Stimulated activated naive CD4-positive, alpha-beta T cell (primary cell): ENCODE measurements around the gene RRBP1.

Source experiments
- DNase-seq, 6 experiments: peaks; one replicate each; lab custom pipeline; 2025; lab: John Stamatoyannopoulos, UW

Gene RRBP1

GRCh38 chr20:17650301-17651128, 31.5 kb downstream of the RRBP1 start:
- DNase-seq = no peak

GRCh38 chr20:17648791-17649730, 33.0 kb downstream of the RRBP1 start:
- DNase-seq = peak in 3 of 6 experiments; percentile 10 to 16 (median 10)

DNA sequence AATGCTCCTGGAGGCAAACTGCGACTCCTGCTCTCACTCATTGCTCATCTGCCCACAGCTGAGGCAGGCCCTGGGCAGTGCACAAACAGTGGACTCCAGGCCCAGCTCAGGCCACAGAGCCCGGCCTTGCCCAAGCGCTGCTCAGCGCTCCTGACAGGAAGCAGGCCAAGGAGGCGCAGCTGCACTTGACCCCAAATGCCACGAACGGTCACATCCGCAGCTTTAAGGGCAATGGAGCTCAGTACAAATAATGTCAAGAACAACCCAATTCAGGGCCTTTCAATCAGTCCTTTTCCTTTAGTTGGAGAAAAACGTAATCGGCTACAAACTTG, 33.8 kb downstream of the RRBP1 start:
- no peak for DNase-seq

- no peak for DNase-seq
Observed at GRCh38 chr20:17647391-17648314, 34.4 kb downstream of the RRBP1 start.

GRCh38 chr20:17646961-17647301, 35.1 kb downstream of the RRBP1 start:
- DNase-seq = no peak

- DNase-seq = no peak
Observed at GRCh38 chr20:17646209-17646960, 35.7 kb downstream of the RRBP1 start.

DNA sequence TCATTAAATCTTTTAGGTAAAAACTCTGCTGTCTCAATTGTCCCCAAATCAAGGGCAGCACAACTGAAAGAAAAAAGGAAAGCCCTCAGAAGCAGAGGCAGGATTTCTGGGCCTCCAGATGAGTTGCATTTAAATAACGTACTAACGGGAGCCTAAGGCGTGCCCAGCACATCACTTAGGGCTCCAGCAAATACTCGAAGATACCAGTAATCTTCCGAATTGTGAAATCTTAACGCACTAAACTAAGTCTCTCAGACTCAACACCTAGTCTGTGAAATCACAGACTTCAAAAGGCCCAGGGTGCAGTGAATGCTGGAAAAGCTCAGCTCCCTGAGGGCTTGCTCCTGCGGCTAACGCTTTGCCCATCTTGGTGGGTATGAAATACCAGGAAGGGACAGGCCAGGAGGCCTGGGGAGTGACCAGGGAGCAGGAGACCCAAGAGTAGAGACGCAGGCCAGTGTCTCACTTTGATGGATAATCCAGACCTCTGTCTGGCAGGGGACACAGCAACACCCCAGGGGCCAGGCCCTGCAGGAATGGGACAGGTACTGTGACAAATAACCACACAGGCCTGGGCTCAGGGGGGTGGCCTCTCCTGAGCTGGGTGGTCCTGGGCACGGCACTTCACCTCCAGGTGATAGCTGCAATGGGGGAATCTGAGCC, 36.4 kb downstream of the RRBP1 start:
- DNase-seq = no peak

DNA sequence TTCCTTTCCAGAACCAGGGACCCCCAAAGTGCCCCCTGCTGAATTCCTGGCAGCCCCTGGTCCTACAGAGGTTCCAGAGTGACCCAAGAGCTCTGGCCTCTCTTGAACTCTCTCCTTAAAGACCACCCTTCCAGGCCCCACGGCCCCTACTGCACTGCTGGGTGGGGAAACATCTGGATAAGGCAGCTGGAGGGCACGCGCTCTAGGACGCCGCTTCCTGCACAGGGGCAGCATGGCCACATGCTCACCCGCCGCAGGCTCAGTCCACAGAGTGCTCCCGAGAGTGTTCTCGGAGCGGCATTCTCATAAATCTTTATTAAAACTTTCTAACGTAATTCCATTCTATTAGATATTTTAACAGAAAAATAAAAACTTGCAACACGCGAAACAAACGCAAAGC, 37.0 kb downstream of the RRBP1 start:
- DNase-seq = no peak

- no peak for DNase-seq
Observed at GRCh38 chr20:17644451-17644850, 37.6 kb downstream of the RRBP1 start.

DNA sequence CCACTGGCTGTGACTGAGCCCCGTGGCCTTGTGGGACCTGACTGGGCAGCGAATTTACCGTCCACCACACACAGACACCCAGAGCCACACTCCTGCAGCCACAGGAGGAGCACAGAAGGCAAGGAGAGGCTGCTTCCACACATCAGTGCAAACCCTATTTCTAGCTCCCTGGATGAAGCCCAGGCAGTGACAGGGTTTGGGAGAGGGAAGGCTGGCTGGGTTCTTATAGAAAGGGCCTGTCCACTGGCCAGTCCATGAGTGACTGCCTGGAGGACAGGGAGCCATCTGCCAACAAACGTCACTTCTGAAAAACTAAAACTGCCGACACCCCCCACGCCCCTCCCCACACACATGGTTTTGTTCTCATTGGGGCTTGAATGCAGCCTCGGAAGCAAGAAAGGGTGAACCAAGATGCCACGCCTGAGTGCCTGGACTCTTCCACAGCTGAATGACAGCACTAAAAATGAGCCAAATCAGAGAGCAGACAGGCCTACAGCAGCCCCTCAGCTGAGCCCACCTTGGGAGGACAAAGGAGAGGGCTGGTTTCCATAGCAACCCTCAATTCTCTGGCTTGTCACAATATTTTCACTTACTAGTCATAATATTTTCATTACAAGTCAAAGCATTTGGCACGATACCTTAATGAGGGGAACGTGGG, 38.4 kb downstream of the RRBP1 start:
- DNase-seq = no peak

GRCh38 chr20:17642404-17643269, 39.4 kb downstream of the RRBP1 start:
- no peak for DNase-seq

- DNase-seq = no peak
Observed at GRCh38 chr20:17641993-17642392, 40.0 kb downstream of the RRBP1 start.

GRCh38 chr20:17641520-17641964, 40.5 kb downstream of the RRBP1 start:
- DNase-seq = no peak

DNA sequence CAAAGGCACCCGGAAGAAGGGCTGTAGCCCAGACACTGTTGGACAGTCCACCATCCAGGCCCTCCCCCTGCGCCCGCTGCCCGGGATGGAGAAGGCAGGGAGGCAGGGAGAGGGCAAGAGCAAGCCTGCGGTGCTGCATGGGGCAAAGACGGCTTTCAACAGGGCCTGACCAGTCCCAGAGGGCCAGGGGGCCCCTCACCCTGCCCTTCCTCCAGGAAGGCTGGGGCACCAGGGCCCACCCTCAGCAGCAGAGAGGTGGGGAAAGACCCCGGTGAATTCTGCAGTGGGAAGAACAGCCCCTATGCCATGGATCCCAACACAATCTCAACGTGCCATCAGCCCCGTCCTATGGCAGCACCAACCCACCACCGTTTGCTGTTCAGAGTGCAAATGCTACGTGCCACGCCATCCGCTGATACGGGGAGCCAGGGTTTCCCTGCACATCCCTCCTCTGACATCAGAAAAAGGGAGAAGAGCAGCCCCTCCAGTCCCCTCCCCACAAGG, 41.1 kb downstream of the RRBP1 start:
- no peak for DNase-seq

DNA sequence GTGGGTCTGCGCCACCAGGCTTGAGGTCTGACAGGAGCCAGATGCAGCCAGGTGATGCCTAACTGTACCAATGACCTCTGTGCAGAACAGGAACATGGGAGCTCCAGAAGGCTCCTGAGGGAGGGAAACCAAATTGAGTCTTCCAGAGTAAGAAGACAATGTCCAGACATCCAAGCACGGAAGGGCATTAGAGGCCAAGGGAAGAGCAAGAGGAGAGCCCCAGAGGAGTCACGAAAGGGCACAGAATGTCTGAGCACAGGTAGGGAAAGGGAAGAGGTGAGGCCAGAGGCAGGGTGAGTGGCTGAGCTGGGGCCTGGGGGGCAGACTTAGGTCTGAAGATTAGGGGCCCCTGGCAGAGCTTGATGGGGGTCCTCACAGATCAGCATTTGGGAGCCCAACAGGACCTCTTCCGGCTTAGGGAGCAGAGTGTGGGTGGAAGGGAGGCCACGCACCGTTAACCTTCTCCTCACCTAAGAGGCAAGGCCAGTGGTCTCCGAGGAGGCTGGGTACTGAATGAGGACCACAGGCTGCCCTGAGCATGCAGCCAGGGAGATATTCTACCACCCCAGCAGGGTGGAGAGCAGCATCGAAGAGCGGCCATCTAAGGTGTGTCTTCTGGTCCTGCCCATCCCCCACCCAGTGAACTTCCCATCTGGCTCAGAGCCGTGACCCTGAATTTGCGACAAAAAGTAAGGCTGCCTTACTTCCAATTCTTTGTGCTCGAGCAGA, 41.7 kb downstream of the RRBP1 start:
- DNase-seq = no peak

DNA sequence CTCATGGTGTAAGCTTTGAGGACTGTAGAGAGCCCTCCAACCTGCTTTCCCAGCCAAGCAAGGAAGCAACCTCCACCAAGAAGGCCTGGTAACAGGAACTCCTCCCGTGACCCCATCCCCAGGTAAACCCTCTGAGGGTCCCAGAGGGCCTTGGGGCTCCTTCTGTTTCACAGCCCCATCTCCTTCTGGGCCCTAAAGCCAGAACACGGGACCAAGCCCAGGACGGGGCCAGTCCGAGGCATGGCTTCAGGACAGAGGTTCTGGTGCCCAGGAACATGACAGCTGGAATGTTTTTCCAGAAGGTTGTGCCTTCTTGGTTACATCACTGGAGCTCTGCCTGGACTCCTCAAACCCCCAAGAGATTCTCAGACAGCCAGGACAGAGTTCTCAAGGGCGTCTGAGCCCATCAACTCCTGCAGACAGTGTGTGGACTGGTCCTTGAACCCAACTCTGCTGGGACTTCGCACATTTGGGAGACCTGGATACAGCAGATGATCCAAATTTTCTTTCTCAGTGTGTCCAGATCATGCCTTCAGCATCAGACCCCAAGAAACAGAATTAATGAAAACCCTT, 43.1 kb downstream of the RRBP1 start:
- no peak for DNase-seq

DNA sequence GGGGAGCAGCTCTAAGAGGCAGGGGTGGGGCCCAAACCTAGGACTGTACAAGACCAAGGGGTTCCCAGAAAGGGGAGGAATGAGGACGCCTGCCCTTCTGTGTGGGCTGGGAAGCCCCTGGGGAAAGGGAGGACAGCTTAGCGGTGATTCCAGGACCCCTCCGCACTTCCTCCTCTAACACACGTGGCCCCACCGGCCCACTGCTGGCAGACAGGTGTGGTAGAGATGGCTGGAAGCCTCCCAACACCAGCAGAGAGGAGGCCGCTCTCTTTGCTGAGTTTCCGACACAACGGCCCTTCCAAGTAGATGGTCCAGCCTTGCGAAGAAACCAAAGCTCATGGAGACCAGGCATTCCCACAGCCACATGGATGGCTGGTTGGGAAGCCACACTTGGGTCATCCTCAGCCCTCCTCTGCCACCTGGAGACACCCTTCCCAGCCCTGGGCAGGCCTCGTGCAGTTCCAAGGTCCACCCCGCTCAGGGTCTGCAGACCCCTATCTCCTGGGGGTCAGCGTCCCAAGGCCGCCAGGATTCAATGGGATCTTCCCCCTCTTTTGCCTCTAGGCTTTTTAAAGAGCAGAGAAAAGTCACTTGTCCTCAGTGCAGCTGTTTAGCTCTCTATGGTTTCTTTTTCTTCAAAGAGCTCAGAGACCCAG, 43.9 kb downstream of the RRBP1 start:
- no peak for DNase-seq

- DNase-seq = no peak
Observed at GRCh38 chr20:17637413-17637780, 44.6 kb downstream of the RRBP1 start.
